ENCODE measurements around the gene SEBOX. TPM values are rescaled to one million over a fixed set of nuclear protein-coding genes. Genes with fewer than 3 reads are reported as not detected.

SEBOX gene, protein sequence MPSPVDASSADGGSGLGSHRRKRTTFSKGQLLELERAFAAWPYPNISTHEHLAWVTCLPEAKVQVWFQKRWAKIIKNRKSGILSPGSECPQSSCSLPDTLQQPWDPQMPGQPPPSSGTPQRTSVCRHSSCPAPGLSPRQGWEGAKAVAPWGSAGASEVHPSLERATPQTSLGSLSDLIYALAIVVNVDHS
- total RNA-seq (2022; extraction: Qiagen RNA extraction): not detected in 5 replicates

DNA sequence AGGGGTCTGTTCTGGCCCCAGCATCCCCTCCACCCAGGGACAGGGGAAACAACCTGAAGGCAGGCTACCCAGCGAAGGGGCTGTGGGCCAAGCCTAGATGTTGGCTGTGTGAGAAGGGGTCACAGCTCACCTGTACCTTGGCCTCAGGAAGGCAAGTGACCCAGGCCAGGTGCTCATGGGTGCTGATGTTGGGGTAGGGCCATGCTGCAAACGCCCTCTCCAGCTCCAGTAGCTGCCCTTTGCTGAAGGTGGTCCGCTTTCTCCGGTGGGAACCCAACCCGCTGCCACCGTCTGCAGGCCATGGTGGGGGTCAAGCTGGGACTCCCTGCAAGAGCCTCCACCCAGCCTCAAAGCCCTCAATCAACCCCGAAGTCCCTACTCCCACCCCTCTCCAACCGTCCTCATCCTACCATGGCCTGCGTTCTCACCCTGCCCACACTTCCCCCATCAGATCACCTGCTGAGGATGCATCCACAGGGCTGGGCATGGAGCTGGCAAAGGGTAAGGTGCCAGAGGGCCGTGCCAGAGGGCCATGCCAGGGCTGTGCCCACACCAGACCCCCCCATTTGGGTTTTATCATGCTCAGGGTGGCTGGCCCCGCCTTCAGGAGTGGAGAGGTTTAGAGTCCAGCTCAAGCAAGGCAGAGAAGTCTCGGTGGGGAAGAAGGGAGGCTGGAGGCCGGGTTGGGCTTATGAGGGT is at the start of gene SEBOX:
TSS of gene SEBOX (minus strand) at position 535 of the 699 bp plus-strand sequence. CDS start at position 487, 48 bp downstream.

GRCh38 chr17:28405632-28406472 is 40.9 kb upstream of the SEBOX start, which contains the start of gene SLC46A1:
TSS of gene SLC46A1 (minus strand) at chr17:28406212. CDS start at chr17:28406114, 98 bp downstream.

DNA sequence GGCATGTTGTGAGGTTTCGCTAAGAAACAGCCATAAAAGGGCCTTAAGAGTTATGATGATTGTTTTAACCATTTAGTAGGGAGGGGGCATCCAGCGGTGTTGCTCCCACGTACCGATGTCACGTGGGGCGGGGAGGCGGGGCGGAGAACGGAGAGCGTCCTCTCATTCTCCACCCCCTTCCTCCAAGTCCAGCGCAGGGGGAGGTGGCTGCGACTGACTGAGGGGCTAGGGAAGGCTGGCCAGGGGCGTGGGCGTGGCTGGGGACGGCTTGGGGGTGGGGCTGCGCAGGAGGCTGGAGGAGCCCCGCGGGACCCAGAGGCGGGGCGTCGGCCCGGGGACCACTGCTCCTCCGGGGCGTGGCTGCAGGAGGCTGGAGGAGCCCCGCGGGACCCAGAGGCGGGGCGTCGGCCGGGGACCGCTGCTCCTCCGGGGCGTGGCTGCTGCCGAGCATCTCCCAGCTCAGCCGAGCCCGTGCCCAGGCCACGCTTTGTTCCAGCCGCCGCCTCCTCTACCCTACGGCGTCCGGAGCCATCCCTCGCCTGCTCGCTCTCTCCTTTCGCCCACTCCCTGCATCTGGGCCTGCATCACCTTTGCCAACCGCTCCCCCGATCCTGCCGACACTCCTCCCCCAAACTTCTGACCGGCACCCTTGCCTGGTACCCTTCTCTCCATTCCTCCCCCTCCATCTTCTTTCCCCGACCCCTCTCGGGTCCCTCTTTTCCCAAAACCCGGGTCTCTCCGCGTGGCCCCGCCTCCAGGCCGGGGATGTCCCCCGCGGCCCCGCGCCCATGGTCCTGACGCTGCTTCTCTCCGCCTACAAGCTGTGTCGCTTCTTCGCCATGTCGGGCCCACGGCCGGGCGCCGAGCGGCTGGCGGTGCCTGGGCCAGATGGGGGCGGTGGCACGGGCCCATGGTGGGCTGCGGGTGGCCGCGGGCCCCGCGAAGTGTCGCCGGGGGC is 6.5 kb upstream of the SEBOX start, which contains the start of gene SARM1:
TSS of gene SARM1 (plus strand) at position 450 of the 958 bp plus-strand sequence. CDS start at position 789, 339 bp downstream.

GRCh38 chr17:28370035-28370743 is 5.2 kb upstream of the SEBOX start, which contains the start of gene VTN:
TSS of gene VTN (minus strand) at chr17:28370307. CDS start at chr17:28370203, 104 bp downstream.

DNA sequence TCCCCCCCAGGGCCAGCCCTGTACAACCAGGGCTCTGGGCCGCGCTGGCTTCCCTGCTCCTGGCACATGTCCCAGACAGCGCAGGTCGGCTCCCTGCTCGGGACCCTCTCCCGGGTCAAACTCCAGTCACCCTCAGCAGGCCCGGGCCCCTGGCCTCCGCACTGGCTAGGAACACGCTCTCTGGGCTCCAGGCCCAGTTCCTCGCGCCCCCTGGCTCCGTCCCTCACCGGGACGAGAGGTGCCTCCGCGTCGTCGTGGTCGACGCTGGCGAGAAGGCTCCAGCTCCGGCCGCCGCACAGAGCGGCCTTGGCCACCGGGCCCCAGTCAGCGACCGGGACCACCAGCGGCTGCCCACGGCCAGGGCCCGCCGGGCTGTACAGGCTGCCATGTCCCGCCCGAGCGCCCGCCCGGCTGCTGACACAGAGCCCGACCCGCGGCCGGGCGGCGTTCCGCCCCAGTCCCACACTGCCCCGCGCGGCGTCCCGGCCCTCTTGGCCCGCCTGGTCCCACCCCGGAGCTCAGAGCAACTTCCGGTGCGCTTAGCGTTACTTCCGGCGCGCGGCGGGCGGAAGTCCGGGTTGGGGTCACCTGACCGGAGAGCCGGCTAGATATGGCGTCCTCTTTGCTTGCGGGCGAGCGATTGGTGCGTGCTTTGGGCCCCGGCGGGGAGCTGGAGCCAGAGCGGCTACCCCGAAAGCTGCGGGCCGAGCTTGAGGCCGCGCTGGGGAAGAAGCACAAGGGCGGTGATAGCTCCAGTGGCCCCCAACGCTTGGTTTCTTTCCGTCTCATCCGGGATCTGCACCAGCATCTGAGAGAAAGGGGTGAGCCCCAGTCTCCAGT is 7.7 kb downstream of the SEBOX start, which contains the start of gene POLDIP2:
TSS of gene POLDIP2 (minus strand) at position 467 of the 840 bp plus-strand sequence. CDS start at position 388, 79 bp downstream.

GRCh38 chr17:28335201-28335958 is 29.6 kb downstream of the SEBOX start, which contains the start of the genes IFT20 and TNFAIP1:
TSS of gene IFT20 (minus strand) at chr17:28335472. CDS start at chr17:28331985, 3,487 bp downstream.
TSS of gene TNFAIP1 (plus strand) at chr17:28335761. CDS start at chr17:28339522, 3,761 bp downstream.

DNA sequence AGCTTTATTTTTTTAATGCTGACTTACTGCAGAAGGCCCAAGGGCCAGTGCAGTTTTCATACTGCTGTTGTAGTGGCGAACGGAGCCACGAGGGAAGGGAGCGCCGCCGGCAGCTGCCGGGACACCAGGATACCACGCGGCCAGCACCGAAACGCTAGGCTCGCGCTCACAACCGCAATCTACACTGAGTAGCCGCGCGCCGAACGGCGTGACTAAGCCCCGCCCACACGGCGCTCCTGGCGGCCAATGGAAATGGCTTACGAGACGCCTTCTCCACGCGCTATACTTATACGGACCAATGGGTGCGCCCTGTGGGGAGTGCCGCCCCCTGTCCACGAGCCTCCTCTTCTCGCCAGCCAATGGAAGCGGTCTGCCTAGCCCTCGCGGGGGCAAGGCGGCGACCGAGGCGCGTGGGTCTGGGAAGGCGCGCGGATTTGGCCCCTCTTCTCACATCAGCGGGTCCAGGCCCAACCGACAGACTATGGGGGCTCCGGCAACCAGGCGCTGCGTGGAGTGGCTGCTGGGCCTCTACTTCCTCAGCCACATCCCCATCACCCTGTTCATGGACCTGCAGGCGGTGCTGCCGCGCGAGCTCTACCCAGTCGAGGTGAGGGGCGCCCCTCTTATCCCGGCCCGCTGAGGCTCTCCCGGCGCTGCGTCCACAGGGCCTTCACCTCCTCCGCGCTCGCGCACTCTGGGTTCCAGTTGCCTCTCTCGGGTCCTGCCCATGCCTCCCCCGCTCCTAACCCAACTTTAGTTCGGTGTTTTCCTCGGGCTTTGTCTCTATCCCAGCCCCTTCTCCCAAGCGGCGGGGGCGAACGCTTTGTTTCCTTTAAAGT is 46.0 kb downstream of the SEBOX start, which contains the start of gene TMEM97:
TSS of gene TMEM97 (plus strand) at position 442 of the 839 bp plus-strand sequence. CDS start at position 482, 40 bp downstream.

Other genes starting within 250 kb of the SEBOX start
- 44.9 to 56.4 TPM (median 51.5 TPM) in 5 replicates for gene TMEM97, start 46.0 kb downstream of the SEBOX start, total RNA-seq (2022; extraction: Qiagen RNA extraction)
- 45.8 to 50.6 TPM (median 47.7 TPM) in 5 replicates for gene IFT20, start 29.7 kb downstream of the SEBOX start, total RNA-seq (2022; extraction: Qiagen RNA extraction)
- 40.3 to 55.6 TPM (median 51.0 TPM) in 5 replicates for gene TNFAIP1, start 29.4 kb downstream of the SEBOX start, total RNA-seq (2022; extraction: Qiagen RNA extraction)
- gene POLDIP2, start 7.7 kb downstream of the SEBOX start, total RNA-seq (2022; extraction: Qiagen RNA extraction): 144 to 174 TPM (median 169 TPM) in 5 replicates
- gene VTN, start 5.1 kb upstream of the SEBOX start, total RNA-seq (2022; extraction: Qiagen RNA extraction): 15.3 to 21.2 TPM (median 19.1 TPM) in 5 replicates
- gene SARM1, start 6.5 kb upstream of the SEBOX start, total RNA-seq (2022; extraction: Qiagen RNA extraction): 3.7 to 6.7 TPM (median 5.4 TPM) in 5 replicates
- 14.3 to 19.8 TPM (median 19.4 TPM) in 5 replicates for gene SLC46A1, start 41.0 kb upstream of the SEBOX start, total RNA-seq (2022; extraction: Qiagen RNA extraction)
- gene SLC13A2, start 108.4 kb upstream of the SEBOX start, total RNA-seq (2022; extraction: Qiagen RNA extraction): 0.07 to 0.20 TPM (median 0.12 TPM) in 5 replicates
- gene FOXN1, start 141.1 kb upstream of the SEBOX start, total RNA-seq (2022; extraction: Qiagen RNA extraction): 0.02 to 0.03 TPM (median 0.02 TPM) in 3 of 5 replicates, not detected in the others
- gene UNC119, start 187.4 kb upstream of the SEBOX start, total RNA-seq (2022; extraction: Qiagen RNA extraction): 21.9 to 31.8 TPM (median 29.0 TPM) in 5 replicates
- gene PIGS, start 206.3 kb upstream of the SEBOX start, total RNA-seq (2022; extraction: Qiagen RNA extraction): 54.1 to 65.1 TPM (median 60.5 TPM) in 5 replicates
- gene ALDOC, start 211.7 kb upstream of the SEBOX start, total RNA-seq (2022; extraction: Qiagen RNA extraction): 1.4 to 2.5 TPM (median 2.0 TPM) in 5 replicates
- 64.8 to 73.8 TPM (median 69.0 TPM) in 5 replicates for gene SPAG5, start 233.8 kb upstream of the SEBOX start, total RNA-seq (2022; extraction: Qiagen RNA extraction)
- 1.8 to 5.6 TPM (median 4.3 TPM) in 5 replicates for gene RSKR, start 249.0 kb upstream of the SEBOX start, total RNA-seq (2022; extraction: Qiagen RNA extraction)

Measured in A549 treated with dexamethasone at 1 μM for 4 hours (cell line).